GM19463 (cell line): ENCODE data around the gene RBMS1.
"Not testable (repeated sequence)": the region's sequence is repeated elsewhere in the genome, so short reads cannot be mapped to it uniquely, and the experiment has no call there.

ENCODE experiments used
- ATAC-seq: cut with Tn5 transposase; IDR thresholded peaks from one replicate; pipeline ENCODE4 v1.9.1; 2021; ENCODE audit warnings: mild to moderate bottlenecking, moderate library complexity; ENCODE audit not compliant: unreplicated experiment

RBMS1 gene

GRCh38 chr2:160472839-160473251 lies 20.8 kb downstream of the RBMS1 start:
- ATAC-seq, result no peak

- ATAC-seq, result no peak
These were observed 21.7 kb downstream of the RBMS1 start for GRCh38 chr2:160471950-160472349.

GRCh38 chr2:160469621-160470204 lies 23.9 kb downstream of the RBMS1 start:
- no peak for ATAC-seq

GRCh38 chr2:160469164-160469563 lies 24.4 kb downstream of the RBMS1 start:
- no peak for ATAC-seq

- ATAC-seq, result no peak
These were observed 26.5 kb downstream of the RBMS1 start for GRCh38 chr2:160467086-160467485.

- no peak for ATAC-seq
These were observed 28.2 kb downstream of the RBMS1 start for GRCh38 chr2:160465406-160465805.

- no peak for ATAC-seq
These were observed 28.6 kb downstream of the RBMS1 start for GRCh38 chr2:160465002-160465401.

GRCh38 chr2:160464017-160464416 lies 29.6 kb downstream of the RBMS1 start:
- ATAC-seq, result no peak

- ATAC-seq, result no peak
These were observed 30.4 kb downstream of the RBMS1 start for GRCh38 chr2:160463245-160463644.

GRCh38 chr2:160460333-160460731 lies 33.3 kb downstream of the RBMS1 start:
- ATAC-seq, result no peak

- ATAC-seq, result no peak
These were observed 33.9 kb downstream of the RBMS1 start for GRCh38 chr2:160459538-160460332.

GRCh38 chr2:160458718-160459453 lies 34.7 kb downstream of the RBMS1 start:
- no peak for ATAC-seq

GRCh38 chr2:160457588-160457987 lies 36.0 kb downstream of the RBMS1 start:
- no peak for ATAC-seq

GRCh38 chr2:160454070-160454797 lies 39.4 kb downstream of the RBMS1 start:
- ATAC-seq, result no peak

- no peak for ATAC-seq
These were observed 40.3 kb downstream of the RBMS1 start for GRCh38 chr2:160453111-160453820.

- no peak for ATAC-seq
These were observed 43.1 kb downstream of the RBMS1 start for GRCh38 chr2:160450486-160450885.

GRCh38 chr2:160448821-160449220 lies 44.8 kb downstream of the RBMS1 start:
- ATAC-seq, result not testable (repeated sequence)

GRCh38 chr2:160445673-160446072 lies 47.9 kb downstream of the RBMS1 start:
- ATAC-seq, result no peak

GRCh38 chr2:160442603-160443002 lies 51.0 kb downstream of the RBMS1 start:
- ATAC-seq, result no peak

GRCh38 chr2:160440888-160441287 lies 52.7 kb downstream of the RBMS1 start:
- no peak for ATAC-seq

GRCh38 chr2:160439038-160439437 lies 54.6 kb downstream of the RBMS1 start:
- not testable (repeated sequence) for ATAC-seq
